Mucosa of descending colon (tissue), 3 donors: ENCODE measurements around the gene CD200. TPM values are rescaled to one million over a fixed set of nuclear protein-coding genes. Genes with fewer than 3 reads are reported as not detected.

ENCODE experiments used
- ATAC-seq: fragments of 200-7000 bp; cut with Tn5 transposase; one replicate; pipeline ENCODE4 v1.9.1; 2020; ENCODE audit warnings: mild to moderate bottlenecking, moderate library complexity
- DNase-seq, 3 donors: peaks; one replicate each; pipeline ENCODE4 v3.0.0-alpha.2; 2020
- H3K36me3 ChIP-seq: fragments of 200-600 bp; one replicate; pipeline ENCODE4 v1.8.0; 2021; ENCODE audit warnings: low read depth, mild to moderate bottlenecking
- H3K4me1 ChIP-seq: fragments of 200-600 bp; one replicate; pipeline ENCODE4 v1.8.0; 2021; ENCODE audit warnings: low read depth, mild to moderate bottlenecking
- H3K4me3 ChIP-seq: fragments of 200-600 bp; one replicate; pipeline ENCODE4 v1.8.0; 2021; ENCODE audit warnings: mild to moderate bottlenecking
- H3K9me3 ChIP-seq: fragments of 200-600 bp; one replicate; pipeline ENCODE4 v1.8.0; 2021; ENCODE audit warnings: mild to moderate bottlenecking
- intact Hi-C, 2 donors: fragments of 100-400 bp; cut with DNase I in 1 of 2; cut with micrococcal nuclease in 1 of 2; formaldehyde crosslinking; loops; one replicate each; pipeline versions ENCODE4 v1.11.0 to v1.11.1; 2022; cut with DNase I, micrococcal nuclease
- total RNA-seq, 3 donors: library from RNA; stranded (reverse); fragmentation: NEBNext Ultra II Directional in 2 of 3; extraction: Animal tissue kit (Norgen Biotek cat#: 25700) in 2 of 3; gene quantifications; one replicate each; pipeline versions ENCODE4 v1.2.1 to v1.2.4, GENCODE V29; 2021 to 2023
- TF ChIP-seq, protein P1 (sequence below): fragments of 200-600 bp; IDR thresholded peaks from one replicate; pipeline ENCODE4 v1.8.0; 2022; ENCODE audit warnings: antibody characterized with exemption, mild to moderate bottlenecking
- donor health status: DM: no; HTN: no; CAD: no; lungs with moderate emphysema.
- donor health status: DM: no; HTN: no; CAD: no.
- donor health status: DM: no; HTN: yes; CAD: no.

The CD200 gene
- total RNA-seq, 3 donors from 2014 or later = 3.3 to 6.4 (median 3.9) TPM

- ATAC-seq (no peak), DNase-seq (no peak)
- Histone ChIP-seq H3K36me3 (no peaks in the 10 kb centered on the region), H3K9me3 (no peaks in the 10 kb centered on the region), H3K4me1 (no peaks in the 10 kb centered on the region), H3K4me3 (no peak overlapping the region)
- intact Hi-C loops = no loop called here
- TF ChIP-seq, protein P1, sequence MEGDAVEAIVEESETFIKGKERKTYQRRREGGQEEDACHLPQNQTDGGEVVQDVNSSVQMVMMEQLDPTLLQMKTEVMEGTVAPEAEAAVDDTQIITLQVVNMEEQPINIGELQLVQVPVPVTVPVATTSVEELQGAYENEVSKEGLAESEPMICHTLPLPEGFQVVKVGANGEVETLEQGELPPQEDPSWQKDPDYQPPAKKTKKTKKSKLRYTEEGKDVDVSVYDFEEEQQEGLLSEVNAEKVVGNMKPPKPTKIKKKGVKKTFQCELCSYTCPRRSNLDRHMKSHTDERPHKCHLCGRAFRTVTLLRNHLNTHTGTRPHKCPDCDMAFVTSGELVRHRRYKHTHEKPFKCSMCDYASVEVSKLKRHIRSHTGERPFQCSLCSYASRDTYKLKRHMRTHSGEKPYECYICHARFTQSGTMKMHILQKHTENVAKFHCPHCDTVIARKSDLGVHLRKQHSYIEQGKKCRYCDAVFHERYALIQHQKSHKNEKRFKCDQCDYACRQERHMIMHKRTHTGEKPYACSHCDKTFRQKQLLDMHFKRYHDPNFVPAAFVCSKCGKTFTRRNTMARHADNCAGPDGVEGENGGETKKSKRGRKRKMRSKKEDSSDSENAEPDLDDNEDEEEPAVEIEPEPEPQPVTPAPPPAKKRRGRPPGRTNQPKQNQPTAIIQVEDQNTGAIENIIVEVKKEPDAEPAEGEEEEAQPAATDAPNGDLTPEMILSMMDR = no peak
These were observed 21.8 kb downstream of the CD200 start for GRCh38 chr3:112354642-112355306.

DNA sequence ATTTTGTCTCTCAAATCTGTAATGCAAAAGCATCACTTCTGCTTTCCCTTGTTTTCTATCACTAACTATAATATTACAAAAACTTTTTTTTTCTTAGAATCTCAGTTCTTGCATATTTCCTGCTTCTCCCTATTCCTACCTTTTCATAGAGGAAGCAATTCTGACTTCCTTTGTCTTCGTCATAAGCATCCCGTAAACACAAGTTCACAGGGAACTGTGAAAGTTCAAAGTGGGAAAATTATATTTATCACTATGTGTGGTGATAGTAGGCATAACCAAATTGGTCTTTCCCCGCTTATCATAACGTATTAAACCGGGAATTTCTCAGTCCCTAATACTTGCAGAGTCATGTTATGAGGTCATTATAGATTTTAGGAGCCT is 22.3 kb downstream of the CD200 start:
- no peak for DNase-seq
- Histone ChIP-seq H3K4me3 (no peak overlapping the region), H3K4me1 (no peaks in the 10 kb centered on the region), H3K36me3 (no peaks in the 10 kb centered on the region), H3K9me3 (no peaks in the 10 kb centered on the region)
- no peak for ATAC-seq
- TF ChIP-seq, protein P1 = no peak
- intact Hi-C loops = no loop called here

- Histone ChIP-seq H3K4me3 (no peak overlapping the region), H3K36me3 (no peaks in the 10 kb centered on the region), H3K4me1 (no peaks in the 10 kb centered on the region), H3K9me3 (no peaks in the 10 kb centered on the region)
- intact Hi-C loops = no loop called here
- ATAC-seq (peak; percentile 30), DNase-seq (no peak)
- TF ChIP-seq, protein P1 = no peak
These were observed 25.2 kb downstream of the CD200 start for GRCh38 chr3:112357930-112358780.

- TF ChIP-seq, protein P1 = no peak
- Histone ChIP-seq H3K4me1 (no peaks in the 10 kb centered on the region), H3K4me3 (no peak overlapping the region), H3K36me3 (no peaks in the 10 kb centered on the region), H3K9me3 (no peaks in the 10 kb centered on the region)
- DNase-seq = no peak
- ATAC-seq = no peak
- intact Hi-C loops = no loop called here
These were observed 27.6 kb downstream of the CD200 start for GRCh38 chr3:112360561-112360960.

DNA sequence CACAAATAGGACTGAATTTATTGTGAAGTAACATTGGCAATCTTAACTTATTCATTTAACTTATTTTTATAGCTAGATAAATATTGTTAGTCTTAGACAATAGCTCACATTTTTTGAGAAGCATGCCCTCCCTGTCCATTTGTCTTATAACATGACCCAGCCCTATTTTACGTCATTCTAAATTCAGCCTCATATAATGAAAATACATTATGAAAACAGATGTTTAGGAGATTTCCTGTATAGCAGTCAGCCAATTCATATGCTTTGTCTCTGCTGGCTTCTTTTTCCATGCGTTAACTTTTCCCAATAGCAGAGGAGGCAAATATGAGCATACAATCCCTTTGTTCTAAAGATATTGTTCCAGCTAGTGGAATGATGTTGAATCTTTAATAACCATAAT is 29.3 kb downstream of the CD200 start:
- Histone ChIP-seq H3K36me3 (no peaks in the 10 kb centered on the region), H3K4me1 (no peaks in the 10 kb centered on the region), H3K4me3 (no peak overlapping the region), H3K9me3 (no peaks in the 10 kb centered on the region)
- TF ChIP-seq, protein P1 = no peak
- intact Hi-C loops = no loop called here
- ATAC-seq (no peak), DNase-seq (no peak)
